ENCODE results near the gene SEZ6L. TPM values are rescaled to one million over a fixed set of nuclear protein-coding genes. Genes with fewer than 3 reads are reported as not detected.

The SEZ6L gene
- polyA plus RNA-seq, 2 of the 4 experiments (the other 2 are of a cell fraction): not detected

- no peak for TF ChIP-seq USF2 (IDR thresholded peaks at IDR 0.05)
- no peak for TF ChIP-seq TP53 (CRISPR knock-in tag; IDR thresholded peaks at IDR 0.05)
- TF ChIP-seq EHF (CRISPR knock-in tag; IDR thresholded peaks at IDR 0.05): no peak
- TF ChIP-seq RAD21 (conservative IDR thresholded peaks at IDR 0.05 in 1 of 2, IDR thresholded peaks at IDR 0.05 in 1 of 2): peak; percentile 66 to 72
Observed at GRCh38 chr22:26364066-26365015, 195.1 kb downstream of the SEZ6L start (continued).

- peak; percentile 10 to 49 for DNase-seq (ENCODE audit: low read depth in 1 of 2, low spot score in 1 of 2)
- WGBS (ENCODE audit: missing lambda C conversion rate): 28% methylated on average over 19 of the region's 19 CpGs
- Histone ChIP-seq H3K4me1 (no peaks in the 10 kb centered on the region), H3K4me3 (no peak overlapping the region), H3K4me2 (no peak overlapping the region), H3K27ac (no peak overlapping the region), H3K9me3 (no peaks in the 10 kb centered on the region)
- ATAC-seq: peak; percentile 65 to 69; a peak in 4 of 6 replicates
- POLR2A ChIA-PET: no interaction called here
- CTCF ChIA-PET: interaction anchor here (0.7 to 5.8 kb wide), 17 partner anchors 12 to 298 kb away, joined by 3 to 65 read pairs (median 4); no protein-coding TSS in a partner anchor
- FAIRE-seq: no peak
- no peak for TF ChIP-seq ATOH8 (CRISPR knock-in tag; IDR thresholded peaks at IDR 0.05; ENCODE audit: low read depth)
- TF ChIP-seq RAD21 (conservative IDR thresholded peaks at IDR 0.05 in 1 of 2, IDR thresholded peaks at IDR 0.05 in 1 of 2): peak in 1 of 2 experiments; percentile 15; a peak in 1 of 5 replicates
- TF ChIP-seq CTCF (IDR thresholded peaks at IDR 0.05): peak; percentile 65
- no peak for TF ChIP-seq MYC (IDR thresholded peaks at IDR 0.05; ENCODE audit: borderline replicate concordance, low read length)
Observed at GRCh38 chr22:26367402-26368245, 198.4 kb downstream of the SEZ6L start.

- no peak for DNase-seq (ENCODE audit: low read depth in 1 of 2, low spot score in 1 of 2)
- no peak for FAIRE-seq
- no peak for TF ChIP-seq POLR2A (IDR thresholded peaks at IDR 0.05; ENCODE audit: low read length)
- no peak for TF ChIP-seq TFCP2L1 (CRISPR knock-in tag; IDR thresholded peaks at IDR 0.05)
- TF ChIP-seq JUN (IDR thresholded peaks at IDR 0.05): no peak
- no peak for TF ChIP-seq NPAS2 (CRISPR knock-in tag; IDR thresholded peaks at IDR 0.05; ENCODE audit: borderline replicate concordance)
- no peak for TF ChIP-seq HOXB13 (CRISPR knock-in tag; IDR thresholded peaks at IDR 0.05; ENCODE audit: low read depth)
- no peak for TF ChIP-seq HOXB5 (CRISPR knock-in tag; IDR thresholded peaks at IDR 0.05)
- no peak for TF ChIP-seq ESRRA (IDR thresholded peaks at IDR 0.05; ENCODE audit: borderline replicate concordance, low read length)
- TF ChIP-seq POLR2AphosphoS2 (conservative IDR thresholded peaks at IDR 0.05; ENCODE audit: low read length): no peak
- TF ChIP-seq ZNF302 (CRISPR knock-in tag; IDR thresholded peaks at IDR 0.05): no peak
- TF ChIP-seq ATOH8 (CRISPR knock-in tag; IDR thresholded peaks at IDR 0.05; ENCODE audit: low read depth): no peak
- no peak for TF ChIP-seq FOXS1 (CRISPR knock-in tag; IDR thresholded peaks at IDR 0.05)
- TF ChIP-seq FOSB (CRISPR knock-in tag; IDR thresholded peaks at IDR 0.05): no peak
- TF ChIP-seq CTCF (IDR thresholded peaks at IDR 0.05): no peak
- H3K4me3 ChIP-seq: no peak overlapping the region
- no peaks in the 10 kb centered on the region for H3K4me1 ChIP-seq
- no peaks in the 10 kb centered on the region for H3K9me3 ChIP-seq
- ChIA-PET POLR2A (no interaction called here), CTCF (interaction anchor here (1.1 to 1.3 kb wide), 2 partner anchors 12 to 88 kb away, joined by 3 to 5 read pairs; no protein-coding TSS in a partner anchor)
- ATAC-seq: no peak
- WGBS (ENCODE audit: missing lambda C conversion rate): 38% methylated on average over 4 of the region's 4 CpGs
- H3K4me2 ChIP-seq: no peak overlapping the region
- no peak overlapping the region for H3K27ac ChIP-seq
Observed at GRCh38 chr22:26372890-26373289, 203.6 kb downstream of the SEZ6L start.

All from A549 (cell line).